DND-41 (cell line): ENCODE results near the gene AMN1.

Experiments used
- ATAC-seq: fragments of 200-7000 bp; cut with Tn5 transposase; 3 replicates; pipeline ENCODE4 v1.9.1; 2021; ENCODE audit warnings: low read depth; ENCODE audit not compliant: insufficient read depth
- DNase-seq: peaks from one replicate; pipeline ENCODE4 v3.0.0-alpha.2; 2020
- H2AFZ ChIP-seq: 2 replicates; pipeline ENCODE4 v1.6.0; 2012; ENCODE audit warnings: low read depth, low read length
- H3K27ac ChIP-seq: 2 replicates; pipeline ENCODE4 v1.5.1; 2012; ENCODE audit warnings: low read length, inconsistent platforms
- H3K27me3 ChIP-seq: fragments of 200-600 bp; sonication (generic); 2 replicates; pipeline ENCODE4 v1.6.0; 2012; ENCODE audit warnings: low read length, mild to moderate bottlenecking, inconsistent platforms; ENCODE audit not compliant: insufficient read depth, poor library complexity
- H3K36me3 ChIP-seq: 2 replicates; pipeline ENCODE4 v1.5.1; 2012; ENCODE audit warnings: low read length, inconsistent platforms; ENCODE audit not compliant: insufficient read depth
- H3K4me1 ChIP-seq: 2 replicates; pipeline ENCODE4 v1.5.1; 2012; ENCODE audit warnings: mild to moderate bottlenecking, low read length; ENCODE audit not compliant: insufficient read depth
- H3K4me2 ChIP-seq: 2 replicates; pipeline ENCODE4 v1.6.0; 2012; ENCODE audit warnings: mild to moderate bottlenecking, moderate library complexity, low read length, inconsistent platforms; ENCODE audit not compliant: insufficient read depth
- H3K4me3 ChIP-seq, 2 experiments: fragments of 200-600 bp in 1 of 2; shearing (Covaris generic) in 1 of 2; 2 replicates each; pipeline ENCODE4 v1.5.1; 2012 to 2016; ENCODE audit warnings: inconsistent platforms in 2 of 2, low read length in 2 of 2, mild to moderate bottlenecking in 2 of 2, low read depth in 1 of 2, moderate library complexity in 1 of 2
- H3K79me2 ChIP-seq: 2 replicates; pipeline ENCODE4 v1.6.0; 2012; ENCODE audit warnings: low read length, inconsistent platforms; ENCODE audit not compliant: insufficient read depth
- H3K9ac ChIP-seq: 2 replicates; pipeline ENCODE4 v1.6.0; 2012; ENCODE audit warnings: low read depth, mild to moderate bottlenecking, inconsistent platforms, low read length, moderate library complexity
- H3K9me3 ChIP-seq: 2 replicates; pipeline ENCODE4 v1.5.1; 2012; ENCODE audit warnings: low read length, moderate library complexity, mild to moderate bottlenecking, inconsistent platforms; ENCODE audit not compliant: insufficient read depth, severe bottlenecking
- H4K20me1 ChIP-seq: 2 replicates; pipeline ENCODE4 v1.6.0; 2012; ENCODE audit warnings: low read length; ENCODE audit not compliant: insufficient read depth
- CTCF ChIP-seq: IDR thresholded peaks from 2 replicates; pipeline ENCODE4 v1.5.1; 2012; ENCODE audit warnings: borderline replicate concordance, low read length, moderate library complexity, mild to moderate bottlenecking; ENCODE audit not compliant: poor library complexity, severe bottlenecking; ENCODE audit errors: extremely low read depth
- EZH2 ChIP-seq: IDR thresholded peaks from 3 replicates; pipeline ENCODE4 v1.6.1; 2012; ENCODE audit warnings: borderline replicate concordance, low read depth, mild to moderate bottlenecking, moderate library complexity, low read length, inconsistent platforms; ENCODE audit not compliant: severe bottlenecking

AMN1 gene

DNA sequence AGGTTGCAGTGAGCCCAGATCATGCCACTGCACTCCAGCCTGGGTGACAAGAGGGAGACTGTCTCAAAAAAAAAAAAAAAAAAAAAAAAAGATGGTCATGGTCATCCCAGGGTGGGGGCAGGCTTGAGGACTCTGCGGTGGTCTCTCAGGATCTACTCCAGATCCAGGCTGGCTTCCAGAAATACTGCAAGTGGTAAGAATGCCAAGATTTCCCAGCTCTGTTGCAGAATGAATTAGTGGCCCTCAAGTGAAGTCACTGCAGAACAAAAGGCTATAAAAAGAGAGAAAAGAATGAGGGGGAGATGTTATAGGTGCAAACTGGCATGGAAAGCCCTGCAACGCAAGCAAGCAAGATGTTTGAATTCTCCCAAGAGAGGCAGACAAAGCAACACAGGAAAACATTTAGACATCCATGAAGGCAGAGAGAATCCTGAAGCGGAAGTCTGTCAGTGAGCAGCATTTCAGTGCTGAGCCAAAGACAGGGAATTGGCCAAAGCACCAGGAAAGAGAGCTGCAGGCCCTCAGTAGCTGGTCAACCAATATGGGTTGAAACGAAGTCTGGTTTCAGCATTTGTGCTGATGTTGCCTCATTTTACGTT lies 101.3 kb downstream of the AMN1 start:
- H4K20me1 ChIP-seq, result no peaks in the 10 kb centered on the region
- no peaks in the 10 kb centered on the region for H3K9me3 ChIP-seq
- no peak for TF ChIP-seq EZH2
- TF ChIP-seq CTCF, result no peak
- ATAC-seq, result no peak
- no peak overlapping the region for H2AFZ ChIP-seq
- H3K79me2 ChIP-seq, result no peaks in the 10 kb centered on the region
- H3K36me3 ChIP-seq, result no peaks in the 10 kb centered on the region
- no peak overlapping the region for H3K4me3 ChIP-seq
- peaks cover 6% of the 10 kb centered on the region for H3K27me3 ChIP-seq
- no peak overlapping the region for H3K27ac ChIP-seq
- H3K4me1 ChIP-seq, result no peaks in the 10 kb centered on the region
- DNase-seq, result no peak
- H3K9ac ChIP-seq, result no peak overlapping the region
- H3K4me2 ChIP-seq, result no peak overlapping the region

DNA sequence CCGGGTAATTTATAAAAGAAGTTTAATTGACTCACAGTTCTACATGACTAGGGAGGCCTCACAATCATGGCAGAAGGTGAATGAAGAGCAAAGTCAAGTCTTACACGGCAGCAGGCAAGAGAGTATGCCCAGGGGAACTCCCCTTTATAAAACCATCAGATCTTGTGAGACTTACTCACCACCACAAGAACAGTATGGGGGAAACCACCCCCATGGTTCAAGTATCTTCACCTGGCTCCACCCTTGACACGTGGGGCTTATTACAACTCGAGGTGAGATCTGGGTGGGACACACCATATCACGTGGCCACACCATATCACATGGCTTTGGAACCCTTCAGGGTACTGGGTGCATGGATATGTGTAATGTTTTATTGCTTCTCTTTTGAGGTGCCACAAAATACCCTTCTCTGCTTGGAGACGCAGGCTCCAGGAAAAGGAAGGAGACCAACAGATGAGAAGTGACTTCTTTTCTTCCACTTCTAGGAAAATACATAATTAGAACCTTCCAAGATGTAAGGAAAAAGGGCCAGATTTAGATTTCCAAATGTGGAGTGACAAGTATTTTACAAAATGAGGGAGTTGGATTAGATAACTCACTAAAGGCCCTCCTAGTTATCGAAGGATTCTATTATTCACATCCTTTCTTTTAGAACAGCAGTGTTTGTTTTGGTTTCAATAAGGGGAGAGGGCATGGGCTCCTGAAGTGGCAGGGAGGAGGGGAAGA lies 102.4 kb downstream of the AMN1 start:
- no peak for DNase-seq
- no peak overlapping the region for H3K9ac ChIP-seq
- no peaks in the 10 kb centered on the region for H4K20me1 ChIP-seq
- TF ChIP-seq CTCF (no peak), EZH2 (no peak)
- no peaks in the 10 kb centered on the region for H3K9me3 ChIP-seq
- H3K36me3 ChIP-seq, result no peaks in the 10 kb centered on the region
- H3K4me1 ChIP-seq, result no peaks in the 10 kb centered on the region
- no peak overlapping the region for H2AFZ ChIP-seq
- H3K4me3 ChIP-seq, result no peak overlapping the region
- no peak overlapping the region for H3K27ac ChIP-seq
- peaks cover 6% of the 10 kb centered on the region for H3K27me3 ChIP-seq
- H3K79me2 ChIP-seq, result no peaks in the 10 kb centered on the region
- ATAC-seq, result no peak
- no peak overlapping the region for H3K4me2 ChIP-seq

DNA sequence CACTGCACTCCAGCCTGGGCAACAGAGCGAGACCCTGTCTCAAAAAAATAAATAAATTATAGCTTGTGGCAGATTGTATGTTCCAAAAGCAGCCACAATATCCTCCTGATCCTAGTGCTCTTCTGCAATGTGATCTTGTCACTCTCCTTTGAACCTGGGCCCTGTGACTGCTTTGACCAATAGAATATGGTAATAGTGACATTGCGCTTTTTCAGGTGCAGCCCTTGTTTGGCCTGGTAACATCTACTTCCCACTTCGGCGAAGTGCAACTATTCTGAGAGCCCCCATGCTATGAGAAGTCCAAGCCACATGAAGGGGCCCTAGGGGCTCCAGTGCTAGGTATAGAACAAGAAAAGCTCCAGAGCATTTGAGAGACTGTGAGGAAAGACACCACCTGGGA lies 106.8 kb downstream of the AMN1 start:
- DNase-seq, result no peak
- Histone ChIP-seq H4K20me1 (no peaks in the 10 kb centered on the region), H2AFZ (no peak overlapping the region), H3K4me1 (no peaks in the 10 kb centered on the region), H3K27me3 (peaks cover 3% of the 10 kb centered on the region), H3K27ac (no peak overlapping the region), H3K79me2 (no peaks in the 10 kb centered on the region), H3K9ac (no peak overlapping the region), H3K4me3 (no peak overlapping the region), H3K36me3 (no peaks in the 10 kb centered on the region), H3K9me3 (no peaks in the 10 kb centered on the region), H3K4me2 (no peak overlapping the region)
- TF ChIP-seq CTCF, result no peak
- TF ChIP-seq EZH2, result no peak
- ATAC-seq, result no peak
